Measurements from ENCODE around the gene OPCML.

OPCML gene

DNA sequence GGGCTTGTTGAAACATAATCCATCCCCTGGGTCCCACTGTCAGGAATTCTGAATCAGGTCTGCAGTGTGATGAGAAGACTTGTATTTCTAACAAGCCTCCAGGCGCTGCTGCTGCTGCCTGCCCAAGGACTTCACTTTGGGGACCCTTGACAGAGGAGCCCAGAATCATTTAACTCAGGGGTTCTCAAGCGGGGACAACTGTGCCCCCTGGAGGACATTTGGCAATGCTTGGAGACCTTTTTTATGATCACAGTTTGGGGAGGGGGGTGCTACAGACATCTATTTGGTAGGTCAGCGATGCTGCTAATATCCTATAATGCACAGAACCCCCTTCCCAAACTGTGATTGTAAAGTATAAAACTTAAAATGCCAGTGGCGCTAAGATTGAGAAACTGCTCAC is 312.8 kb downstream of the OPCML start:
- no peak for DNase-seq (ENCODE audit: low read depth)
- TF ChIP-seq, protein P1, sequence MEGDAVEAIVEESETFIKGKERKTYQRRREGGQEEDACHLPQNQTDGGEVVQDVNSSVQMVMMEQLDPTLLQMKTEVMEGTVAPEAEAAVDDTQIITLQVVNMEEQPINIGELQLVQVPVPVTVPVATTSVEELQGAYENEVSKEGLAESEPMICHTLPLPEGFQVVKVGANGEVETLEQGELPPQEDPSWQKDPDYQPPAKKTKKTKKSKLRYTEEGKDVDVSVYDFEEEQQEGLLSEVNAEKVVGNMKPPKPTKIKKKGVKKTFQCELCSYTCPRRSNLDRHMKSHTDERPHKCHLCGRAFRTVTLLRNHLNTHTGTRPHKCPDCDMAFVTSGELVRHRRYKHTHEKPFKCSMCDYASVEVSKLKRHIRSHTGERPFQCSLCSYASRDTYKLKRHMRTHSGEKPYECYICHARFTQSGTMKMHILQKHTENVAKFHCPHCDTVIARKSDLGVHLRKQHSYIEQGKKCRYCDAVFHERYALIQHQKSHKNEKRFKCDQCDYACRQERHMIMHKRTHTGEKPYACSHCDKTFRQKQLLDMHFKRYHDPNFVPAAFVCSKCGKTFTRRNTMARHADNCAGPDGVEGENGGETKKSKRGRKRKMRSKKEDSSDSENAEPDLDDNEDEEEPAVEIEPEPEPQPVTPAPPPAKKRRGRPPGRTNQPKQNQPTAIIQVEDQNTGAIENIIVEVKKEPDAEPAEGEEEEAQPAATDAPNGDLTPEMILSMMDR (IDR thresholded peaks at IDR 0.05; ENCODE audit: insufficient read depth, low read depth, low read length, missing control alignments), result no peak
- H3K4me3 ChIP-seq (ENCODE audit: low read length), result no peak overlapping the region

DNA sequence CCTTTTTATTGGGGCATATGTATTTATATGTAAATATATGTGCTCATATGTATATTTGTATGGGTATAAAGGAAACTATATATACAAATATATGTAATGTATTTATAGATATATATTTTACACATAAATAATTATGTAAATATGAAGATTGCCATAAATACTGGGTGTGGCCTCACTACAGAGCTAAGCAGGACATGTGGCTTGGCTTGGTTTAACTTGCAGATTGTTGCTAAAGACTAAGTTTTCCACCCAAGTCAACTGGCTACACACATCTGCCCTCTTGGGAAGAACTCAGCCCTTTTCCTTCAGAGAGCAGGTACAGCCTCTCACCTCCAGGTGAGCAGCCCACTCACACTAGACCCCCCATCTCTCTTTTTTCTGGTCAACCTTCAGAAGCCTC is 315.5 kb downstream of the OPCML start:
- no peak for DNase-seq (ENCODE audit: low read depth)

DNA sequence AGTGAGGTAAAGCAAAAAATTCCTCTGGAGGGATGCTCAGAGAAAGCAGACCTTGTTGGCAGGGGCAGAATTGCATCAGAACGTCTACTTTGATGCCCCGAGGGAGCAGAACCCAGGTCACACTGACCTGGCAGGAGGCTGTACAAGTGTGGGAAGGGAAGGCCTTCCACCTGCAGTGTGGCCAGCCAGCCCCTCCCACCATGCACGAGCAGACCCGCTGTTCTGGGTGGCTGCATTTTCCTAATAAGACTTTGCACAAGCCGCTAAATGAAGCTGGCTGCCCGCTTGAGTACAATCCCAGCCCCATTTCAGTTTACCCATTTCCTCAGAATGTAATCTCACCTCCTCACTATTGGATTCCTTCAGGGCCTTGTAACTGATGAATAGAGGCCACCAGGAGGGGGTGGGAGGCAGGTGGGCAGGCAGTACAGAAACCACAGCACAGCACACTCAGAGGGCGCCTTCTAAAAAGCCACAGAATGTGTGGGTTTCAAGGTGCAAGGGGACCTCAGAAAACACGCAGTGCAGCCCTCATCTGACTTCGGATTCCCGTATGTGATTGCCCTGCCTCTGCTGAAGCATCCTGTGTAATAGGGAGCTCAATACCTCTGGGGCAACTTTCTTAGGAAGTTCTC is 316.6 kb downstream of the OPCML start:
- TF ChIP-seq, protein P1 (IDR thresholded peaks at IDR 0.05; ENCODE audit: insufficient read depth, low read depth, low read length, missing control alignments), result no peak
- no peak for DNase-seq (ENCODE audit: low read depth)
- H3K4me3 ChIP-seq (ENCODE audit: low read length), result no peak overlapping the region

More for the DNA sequence above, 315.5 kb downstream of the OPCML start:
- TF ChIP-seq, protein P1 (IDR thresholded peaks at IDR 0.05; ENCODE audit: insufficient read depth, low read depth, low read length, missing control alignments), result no peak
- no peak overlapping the region for H3K4me3 ChIP-seq (ENCODE audit: low read length)

DNA sequence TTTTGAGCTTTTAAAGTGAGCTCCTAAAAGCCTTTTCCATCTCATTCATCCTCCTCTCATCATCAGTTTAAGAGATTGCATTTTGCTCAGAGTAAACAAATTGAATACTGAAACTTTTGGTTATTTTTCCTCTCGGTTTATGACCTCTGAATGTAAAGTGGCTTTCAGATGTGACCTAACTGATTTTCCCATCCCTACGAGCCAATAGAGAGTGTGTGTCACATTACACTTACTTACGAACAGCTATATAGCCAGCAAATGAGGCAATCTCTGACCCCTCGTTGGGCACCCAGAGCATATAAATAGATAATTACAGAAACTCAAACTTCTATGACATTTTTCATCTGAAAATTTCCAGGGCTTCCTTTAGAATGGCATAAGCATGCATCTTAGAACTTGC is 317.7 kb downstream of the OPCML start:
- TF ChIP-seq, protein P1 (IDR thresholded peaks at IDR 0.05; ENCODE audit: insufficient read depth, low read depth, low read length, missing control alignments), result no peak
- H3K4me3 ChIP-seq (ENCODE audit: low read length), result no peak overlapping the region
- DNase-seq (ENCODE audit: low read depth), result no peak

DNA sequence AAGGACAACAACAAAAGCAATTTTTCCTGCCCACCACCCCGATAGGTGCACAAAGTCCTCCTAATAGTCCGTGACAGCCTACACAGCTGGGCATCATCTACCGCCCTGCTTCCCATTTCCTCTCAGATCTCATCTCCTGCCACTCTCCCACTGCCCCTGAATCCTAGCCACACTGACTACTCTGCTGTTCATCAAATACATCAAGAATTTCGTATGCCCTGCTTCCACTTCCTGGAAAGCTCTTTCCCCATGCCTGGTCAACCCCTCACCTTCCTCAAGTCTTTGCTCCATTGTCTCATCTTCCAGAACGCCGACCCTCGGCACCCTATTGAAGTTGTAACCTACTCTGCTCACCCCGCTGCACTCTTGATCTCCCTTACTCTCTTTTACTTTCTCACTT is 320.1 kb downstream of the OPCML start:
- H3K4me3 ChIP-seq (ENCODE audit: low read length), result no peak overlapping the region
- TF ChIP-seq, protein P1 (IDR thresholded peaks at IDR 0.05; ENCODE audit: insufficient read depth, low read depth, low read length, missing control alignments), result no peak
- DNase-seq (ENCODE audit: low read depth), result no peak

DNA sequence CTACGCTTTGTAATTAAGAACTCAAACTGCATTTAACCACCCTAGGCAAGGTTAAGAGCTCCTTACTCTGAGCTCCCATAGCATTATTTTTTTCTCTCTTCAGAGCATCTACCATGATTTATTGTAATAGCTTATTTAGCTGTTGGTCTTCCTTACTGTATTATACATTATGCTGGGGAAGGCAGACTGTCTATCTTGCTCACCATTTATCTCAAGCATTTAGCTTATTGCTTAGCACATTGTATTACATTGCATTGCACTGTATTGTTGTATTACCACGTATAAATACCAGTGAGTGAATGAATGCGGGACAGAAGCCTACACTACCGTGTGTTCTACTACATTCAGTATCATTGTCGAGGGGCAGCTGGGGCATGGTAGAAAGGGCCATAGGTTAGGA is 324.3 kb downstream of the OPCML start:
- DNase-seq (ENCODE audit: low read depth), result no peak
- no peak overlapping the region for H3K4me3 ChIP-seq (ENCODE audit: low read length)
- TF ChIP-seq, protein P1 (IDR thresholded peaks at IDR 0.05; ENCODE audit: insufficient read depth, low read depth, low read length, missing control alignments), result no peak

Data from epithelial cell of esophagus (primary cell).